ENCODE results near the gene TNNC2. TPM values are rescaled to one million over a fixed set of nuclear protein-coding genes. Genes with fewer than 3 reads are reported as not detected.
"Not testable (repeated sequence)": the region's sequence is repeated elsewhere in the genome, so short reads cannot be mapped to it uniquely, and the experiment has no call there.

The TNNC2 gene
- total and polyA plus RNA-seq, 2 donors (not counting 1 experiment from before 2014, with no cell fraction given): 0.33 TPM; not detected in 1

GRCh38 chr20:45798935-45799642, 28.0 kb downstream of the TNNC2 start:
- Histone ChIP-seq H4K20me1 (ENCODE audit: control insufficient read depth, insufficient read depth, low read length, poor library complexity, severe bottlenecking) (no peaks in the 10 kb centered on the region), H3K9me3 (ENCODE audit: control extremely low read depth in 1 of 3, control insufficient read depth in 2 of 3, insufficient read depth in 1 of 3, low read length in 2 of 3) (no peaks in the 10 kb centered on the region), H3K9ac (ENCODE audit: low read length) (no peak overlapping the region), H3K4me3 (ENCODE audit: control extremely low read depth in 1 of 5, extremely low read depth in 1 of 5, insufficient read depth in 1 of 5, low read depth in 2 of 5, low read length in 4 of 5) (no peak overlapping the region), H3K4me1 (ENCODE audit: control insufficient read depth in 2 of 2, insufficient read depth in 2 of 2, low read length in 2 of 2) (peaks cover 3 to 10% of the 10 kb centered on the region in 2 donors), H2AFZ (ENCODE audit: insufficient read depth, low read depth, low read length, poor library complexity, severe bottlenecking) (no peak overlapping the region), H3K27ac (ENCODE audit: low read length in 2 of 2) (peak overlapping the region; percentile 8 to 16), H3K4me2 (replicated peaks; ENCODE audit: low read depth, low read length, poor library complexity, severe bottlenecking) (no peak overlapping the region), H3K36me3 (replicated peaks in 1 of 2; ENCODE audit: control extremely low read depth in 1 of 2, control insufficient read depth in 1 of 2, extremely low read depth in 1 of 2, insufficient read depth in 2 of 2, low read length in 1 of 2) (peaks cover 0 to 57% of the 10 kb centered on the region in 2 experiments), H3K79me2 (ENCODE audit: control insufficient read depth, insufficient read depth, low read length) (no peaks in the 10 kb centered on the region), H3K27me3 (replicated peaks in 1 of 4; ENCODE audit: control extremely low read depth in 1 of 4, control insufficient read depth in 3 of 4, insufficient read depth in 4 of 4, low read length in 3 of 4) (no peaks in the 10 kb centered on the region)
- Mint-ChIP-seq H3K27ac (peak overlapping the region; percentile 0), H3K4me1 (peaks cover 8% of the 10 kb centered on the region), H3K9me3 (ENCODE audit: insufficient read depth) (no peaks in the 10 kb centered on the region), H3K4me3 (no peak overlapping the region), H3K27me3 (no peaks in the 10 kb centered on the region)
- TF ChIP-seq EZH2 (IDR thresholded peaks at IDR 0.05; ENCODE audit: borderline replicate concordance, insufficient read depth, low read depth, low read length, poor library complexity, severe bottlenecking): no peak
- TF ChIP-seq CTCF (IDR thresholded peaks at IDR 0.05): peak; percentile 83
- intact Hi-C loops (cut with micrococcal nuclease): loop anchor here (1.0 to 10.0 kb wide), 5 partner anchors 92 to 886 kb away; partner anchors contain the start of genes CD40, CTSA, NEURL2 and TP53RK
- ChIA-PET CTCF (interaction anchor here (0.9 to 3.1 kb wide), 23 partner anchors 11 to 216 kb away, joined by 3 to 57 read pairs (median 4); partner anchors contain the start of genes ACOT8, CTSA, NEURL2 and PCIF1), POLR2A (interaction anchor here (0.7 to 1.0 kb wide), 2 partner anchors 91 to 136 kb away, joined by 3 to 7 read pairs; no protein-coding TSS in a partner anchor)
- ATAC-seq (ENCODE audit: low read depth) (peak; percentile 83), DNase-seq (peak; percentile 72)
- 46% methylated on average over 3 of the region's 4 CpGs for WGBS (ENCODE audit: insufficient coverage)

GRCh38 chr20:45797955-45798354, 29.2 kb downstream of the TNNC2 start:
- not testable (repeated sequence) for H3K9me3 Mint-ChIP-seq (ENCODE audit: insufficient read depth); H3K9ac ChIP-seq (ENCODE audit: low read length); H3K4me3 Mint-ChIP-seq; H4K20me1 ChIP-seq (ENCODE audit: control insufficient read depth, insufficient read depth, low read length, poor library complexity, severe bottlenecking); H3K27ac ChIP-seq (ENCODE audit: low read length in 2 of 2); H3K9me3 ChIP-seq (ENCODE audit: control extremely low read depth in 1 of 3, control insufficient read depth in 2 of 3, insufficient read depth in 1 of 3, low read length in 2 of 3); H3K27me3 Mint-ChIP-seq; H3K27me3 ChIP-seq (replicated peaks in 1 of 4; ENCODE audit: control extremely low read depth in 1 of 4, control insufficient read depth in 3 of 4, insufficient read depth in 4 of 4, low read length in 3 of 4); H3K79me2 ChIP-seq (ENCODE audit: control insufficient read depth, insufficient read depth, low read length); H3K4me3 ChIP-seq (ENCODE audit: control extremely low read depth in 1 of 5, extremely low read depth in 1 of 5, insufficient read depth in 1 of 5, low read depth in 2 of 5, low read length in 4 of 5); DNase-seq; H3K4me2 ChIP-seq (replicated peaks; ENCODE audit: low read depth, low read length, poor library complexity, severe bottlenecking); ATAC-seq (ENCODE audit: low read depth); H2AFZ ChIP-seq (ENCODE audit: insufficient read depth, low read depth, low read length, poor library complexity, severe bottlenecking); H3K27ac Mint-ChIP-seq
- intact Hi-C loops (cut with micrococcal nuclease): loop anchor here (2.0 to 10.0 kb wide), 3 partner anchors 93 to 887 kb away; partner anchors contain the start of genes CD40, CTSA, NEURL2 and TP53RK
- peaks cover 0 to 52% of the 10 kb centered on the region in 2 experiments for H3K36me3 ChIP-seq (replicated peaks in 1 of 2; ENCODE audit: control extremely low read depth in 1 of 2, control insufficient read depth in 1 of 2, extremely low read depth in 1 of 2, insufficient read depth in 2 of 2, low read length in 1 of 2)
- ChIA-PET POLR2A (interaction anchor here (1.0 kb wide), 1 partner anchor 137 kb away, joined by 3 read pairs; no protein-coding TSS in a partner anchor), CTCF (interaction anchor here (1.1 to 3.1 kb wide), 4 partner anchors 27 to 189 kb away, joined by 3 to 57 read pairs (median 6); no protein-coding TSS in a partner anchor)
- peaks cover 11% of the 10 kb centered on the region for H3K4me1 Mint-ChIP-seq
- WGBS (ENCODE audit: insufficient coverage): 93% methylated on average over 2 of the region's 3 CpGs
- H3K4me1 ChIP-seq (ENCODE audit: control insufficient read depth in 2 of 2, insufficient read depth in 2 of 2, low read length in 2 of 2): peaks cover 4 to 10% of the 10 kb centered on the region in 2 donors

- WGBS (ENCODE audit: insufficient coverage): no CpG with 5 or more reads among the region's 1 CpG
- H3K4me3 ChIP-seq (ENCODE audit: control extremely low read depth in 1 of 5, extremely low read depth in 1 of 5, insufficient read depth in 1 of 5, low read depth in 2 of 5, low read length in 4 of 5); H3K79me2 ChIP-seq (ENCODE audit: control insufficient read depth, insufficient read depth, low read length); H3K9ac ChIP-seq (ENCODE audit: low read length); H3K9me3 ChIP-seq (ENCODE audit: control extremely low read depth in 1 of 3, control insufficient read depth in 2 of 3, insufficient read depth in 1 of 3, low read length in 2 of 3); H3K4me3 Mint-ChIP-seq; POLR2A ChIA-PET; H4K20me1 ChIP-seq (ENCODE audit: control insufficient read depth, insufficient read depth, low read length, poor library complexity, severe bottlenecking); ATAC-seq (ENCODE audit: low read depth); H3K9me3 Mint-ChIP-seq (ENCODE audit: insufficient read depth); H3K27me3 Mint-ChIP-seq; H3K27me3 ChIP-seq (replicated peaks in 1 of 4; ENCODE audit: control extremely low read depth in 1 of 4, control insufficient read depth in 3 of 4, insufficient read depth in 4 of 4, low read length in 3 of 4); H2AFZ ChIP-seq (ENCODE audit: insufficient read depth, low read depth, low read length, poor library complexity, severe bottlenecking); H3K4me2 ChIP-seq (replicated peaks; ENCODE audit: low read depth, low read length, poor library complexity, severe bottlenecking); H3K27ac Mint-ChIP-seq; H3K27ac ChIP-seq (ENCODE audit: low read length in 2 of 2); DNase-seq: not testable (repeated sequence)
- CTCF ChIA-PET: interaction anchor here (1.5 kb wide), 1 partner anchor 26 kb away, joined by 4 read pairs; no protein-coding TSS in a partner anchor
- H3K36me3 ChIP-seq (replicated peaks in 1 of 2; ENCODE audit: control extremely low read depth in 1 of 2, control insufficient read depth in 1 of 2, extremely low read depth in 1 of 2, insufficient read depth in 2 of 2, low read length in 1 of 2): peaks cover 0 to 47% of the 10 kb centered on the region in 2 experiments
- intact Hi-C loops (cut with micrococcal nuclease): loop anchor here (10.0 kb wide), 2 partner anchors 317 to 887 kb away; partner anchors contain the start of genes CD40 and TP53RK
- H3K4me1 Mint-ChIP-seq: peaks cover 15% of the 10 kb centered on the region
- peaks cover 8 to 15% of the 10 kb centered on the region in 2 donors for H3K4me1 ChIP-seq (ENCODE audit: control insufficient read depth in 2 of 2, insufficient read depth in 2 of 2, low read length in 2 of 2)
Observed at GRCh38 chr20:45797510-45797909, 29.6 kb downstream of the TNNC2 start.

Data from B cell (primary cell).